ENCODE data around the gene PCDHGA8. TPM values are rescaled to one million over a fixed set of nuclear protein-coding genes. Genes with fewer than 3 reads are reported as not detected.
"Not testable (repeated sequence)": the region's sequence is repeated elsewhere in the genome, so short reads cannot be mapped to it uniquely, and the experiment has no call there.

PCDHGA8 gene
- total RNA-seq, 2 donors from 2014 or later, result 7.5 to 13.9 TPM

- Histone ChIP-seq H3K36me3 (no peaks in the 10 kb centered on the region), H3K27me3 (replicated peaks; ENCODE audit: insufficient read depth) (no peaks in the 10 kb centered on the region), H3K9me3 (peaks cover 93% of the 10 kb centered on the region), H3K4me3 (no peak overlapping the region), H3K27ac (no peak overlapping the region), H3K4me1 (ENCODE audit: control insufficient read depth in 1 of 2, low read depth in 2 of 2) (no peaks in the 10 kb centered on the region)
- ATAC-seq (ENCODE audit: insufficient number of reproducible peaks, low FRiP score, low read depth), result no peak
- TF ChIP-seq, protein P1, sequence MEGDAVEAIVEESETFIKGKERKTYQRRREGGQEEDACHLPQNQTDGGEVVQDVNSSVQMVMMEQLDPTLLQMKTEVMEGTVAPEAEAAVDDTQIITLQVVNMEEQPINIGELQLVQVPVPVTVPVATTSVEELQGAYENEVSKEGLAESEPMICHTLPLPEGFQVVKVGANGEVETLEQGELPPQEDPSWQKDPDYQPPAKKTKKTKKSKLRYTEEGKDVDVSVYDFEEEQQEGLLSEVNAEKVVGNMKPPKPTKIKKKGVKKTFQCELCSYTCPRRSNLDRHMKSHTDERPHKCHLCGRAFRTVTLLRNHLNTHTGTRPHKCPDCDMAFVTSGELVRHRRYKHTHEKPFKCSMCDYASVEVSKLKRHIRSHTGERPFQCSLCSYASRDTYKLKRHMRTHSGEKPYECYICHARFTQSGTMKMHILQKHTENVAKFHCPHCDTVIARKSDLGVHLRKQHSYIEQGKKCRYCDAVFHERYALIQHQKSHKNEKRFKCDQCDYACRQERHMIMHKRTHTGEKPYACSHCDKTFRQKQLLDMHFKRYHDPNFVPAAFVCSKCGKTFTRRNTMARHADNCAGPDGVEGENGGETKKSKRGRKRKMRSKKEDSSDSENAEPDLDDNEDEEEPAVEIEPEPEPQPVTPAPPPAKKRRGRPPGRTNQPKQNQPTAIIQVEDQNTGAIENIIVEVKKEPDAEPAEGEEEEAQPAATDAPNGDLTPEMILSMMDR (IDR thresholded peaks at IDR 0.05), result no peak
- DNase-seq (ENCODE audit: low spot score), result no peak
These were observed 17.8 kb upstream of the PCDHGA8 start for GRCh38 chr5:141374627-141375026.

DNA sequence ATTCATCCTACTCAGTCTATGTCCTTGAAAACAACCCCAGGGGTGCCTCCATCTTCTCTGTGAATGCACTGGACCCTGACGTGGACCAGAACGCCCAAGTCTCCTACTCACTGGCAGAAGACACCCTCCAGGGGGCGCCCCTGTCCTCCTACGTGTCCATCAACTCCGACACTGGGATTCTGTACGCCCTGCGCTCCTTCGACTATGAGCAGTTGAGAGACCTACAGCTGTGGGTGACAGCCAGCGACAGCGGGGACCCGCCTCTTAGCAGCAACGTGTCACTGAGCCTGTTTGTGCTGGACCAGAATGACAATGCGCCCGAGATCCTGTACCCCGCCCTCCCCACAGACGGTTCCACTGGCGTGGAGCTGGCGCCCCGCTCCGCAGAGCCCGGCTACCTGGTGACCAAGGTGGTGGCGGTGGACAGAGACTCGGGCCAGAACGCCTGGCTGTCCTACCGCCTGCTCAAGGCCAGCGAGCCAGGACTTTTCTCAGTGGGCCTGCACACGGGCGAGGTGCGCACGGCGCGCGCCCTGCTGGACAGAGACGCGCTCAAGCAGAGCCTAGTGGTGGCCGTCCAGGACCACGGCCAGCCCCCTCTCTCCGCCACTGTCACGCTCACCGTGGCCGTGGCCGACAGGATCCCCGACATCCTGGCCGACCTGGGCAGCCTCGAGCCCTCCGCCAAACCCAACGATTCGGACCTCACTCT, 16.8 kb upstream of the PCDHGA8 start:
- H3K9me3 ChIP-seq, result peaks cover 90% of the 10 kb centered on the region
- H3K36me3 ChIP-seq; H3K4me1 ChIP-seq (ENCODE audit: control insufficient read depth in 1 of 2, low read depth in 2 of 2); H3K4me3 ChIP-seq; H3K27me3 ChIP-seq (replicated peaks; ENCODE audit: insufficient read depth); ATAC-seq (ENCODE audit: insufficient number of reproducible peaks, low FRiP score, low read depth); H3K27ac ChIP-seq; DNase-seq (ENCODE audit: low spot score): not testable (repeated sequence)

DNA sequence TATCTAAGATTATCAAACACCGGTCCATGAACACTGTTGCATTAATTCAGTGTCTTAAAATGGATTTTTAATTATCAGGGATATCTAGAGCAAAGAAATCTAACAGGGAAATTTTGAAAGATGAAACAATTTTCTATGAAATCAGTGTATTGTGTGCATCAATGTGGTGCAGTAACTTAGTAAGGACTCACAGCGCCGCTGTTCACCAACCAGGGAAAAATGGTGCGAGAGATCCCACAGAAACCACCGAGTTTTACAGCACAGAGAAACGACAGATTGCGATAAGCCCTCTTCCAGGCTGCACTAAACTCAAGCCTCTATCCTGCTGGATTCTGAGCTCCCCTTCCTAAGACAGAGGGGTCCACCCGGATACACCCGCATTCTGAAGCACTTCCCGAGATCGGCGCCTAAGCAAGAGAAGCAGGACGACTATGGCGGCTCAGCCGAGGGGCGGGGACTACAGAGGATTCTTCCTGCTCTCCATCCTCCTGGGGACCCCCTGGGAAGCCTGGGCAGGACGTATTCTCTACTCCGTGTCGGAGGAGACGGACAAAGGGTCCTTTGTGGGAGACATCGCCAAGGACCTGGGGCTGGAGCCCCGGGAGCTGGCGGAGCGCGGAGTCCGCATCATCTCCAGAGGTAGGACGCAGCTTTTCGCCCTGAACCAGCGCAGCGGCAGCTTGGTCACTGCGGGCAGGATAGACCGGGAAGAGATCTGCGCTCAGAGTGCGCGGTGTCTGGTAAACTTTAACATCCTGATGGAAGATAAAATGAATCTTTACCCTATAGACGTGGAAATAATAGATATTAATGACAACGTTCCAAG, 9.8 kb upstream of the PCDHGA8 start, which contains the start of gene PCDHGA7:
Gene PCDHGA7, plus strand, starts transcription at position 274 of the 826 bp plus-strand sequence. Its CDS starts 158 bp downstream, at position 432.
- ATAC-seq (ENCODE audit: insufficient number of reproducible peaks, low FRiP score, low read depth), result no peak
- H3K4me3 ChIP-seq, result peak within 1 kb of the TSS; percentile 19
- peaks cover 95% of the 10 kb centered on the region for H3K9me3 ChIP-seq
- DNase-seq (ENCODE audit: low spot score), result no peak
- no peak within 1 kb of the TSS for H3K27ac ChIP-seq
- H3K27me3 ChIP-seq (replicated peaks; ENCODE audit: insufficient read depth), result no peaks in the 10 kb centered on the region
- no peaks in the 10 kb centered on the region for H3K36me3 ChIP-seq
- TF ChIP-seq, protein P1 (IDR thresholded peaks at IDR 0.05), result no peak
- no peaks in the 10 kb centered on the region for H3K4me1 ChIP-seq (ENCODE audit: control insufficient read depth in 1 of 2, low read depth in 2 of 2)

GRCh38 chr5:141383345-141383744, 9.1 kb upstream of the PCDHGA8 start:
- TF ChIP-seq, protein P1 (IDR thresholded peaks at IDR 0.05), result no peak
- DNase-seq (ENCODE audit: low spot score) (no peak), ATAC-seq (ENCODE audit: insufficient number of reproducible peaks, low FRiP score, low read depth) (no peak)
- Histone ChIP-seq H3K4me3 (peak overlapping the region; percentile 19), H3K4me1 (ENCODE audit: control insufficient read depth in 1 of 2, low read depth in 2 of 2) (no peaks in the 10 kb centered on the region), H3K27ac (no peak overlapping the region), H3K9me3 (peaks cover 90% of the 10 kb centered on the region), H3K27me3 (replicated peaks; ENCODE audit: insufficient read depth) (no peaks in the 10 kb centered on the region), H3K36me3 (no peaks in the 10 kb centered on the region)

- no peaks in the 10 kb centered on the region for H3K27me3 ChIP-seq (replicated peaks; ENCODE audit: insufficient read depth)
- TF ChIP-seq, protein P1 (IDR thresholded peaks at IDR 0.05), result no peak
- ATAC-seq (ENCODE audit: insufficient number of reproducible peaks, low FRiP score, low read depth), result no peak
- no peak overlapping the region for H3K27ac ChIP-seq
- no peaks in the 10 kb centered on the region for H3K4me1 ChIP-seq (ENCODE audit: control insufficient read depth in 1 of 2, low read depth in 2 of 2)
- no peak for DNase-seq (ENCODE audit: low spot score)
- no peaks in the 10 kb centered on the region for H3K36me3 ChIP-seq
- peaks cover 93% of the 10 kb centered on the region for H3K9me3 ChIP-seq
- H3K4me3 ChIP-seq, result peak overlapping the region; percentile 8
These were observed 7.8 kb upstream of the PCDHGA8 start for GRCh38 chr5:141384471-141385267.

DNA sequence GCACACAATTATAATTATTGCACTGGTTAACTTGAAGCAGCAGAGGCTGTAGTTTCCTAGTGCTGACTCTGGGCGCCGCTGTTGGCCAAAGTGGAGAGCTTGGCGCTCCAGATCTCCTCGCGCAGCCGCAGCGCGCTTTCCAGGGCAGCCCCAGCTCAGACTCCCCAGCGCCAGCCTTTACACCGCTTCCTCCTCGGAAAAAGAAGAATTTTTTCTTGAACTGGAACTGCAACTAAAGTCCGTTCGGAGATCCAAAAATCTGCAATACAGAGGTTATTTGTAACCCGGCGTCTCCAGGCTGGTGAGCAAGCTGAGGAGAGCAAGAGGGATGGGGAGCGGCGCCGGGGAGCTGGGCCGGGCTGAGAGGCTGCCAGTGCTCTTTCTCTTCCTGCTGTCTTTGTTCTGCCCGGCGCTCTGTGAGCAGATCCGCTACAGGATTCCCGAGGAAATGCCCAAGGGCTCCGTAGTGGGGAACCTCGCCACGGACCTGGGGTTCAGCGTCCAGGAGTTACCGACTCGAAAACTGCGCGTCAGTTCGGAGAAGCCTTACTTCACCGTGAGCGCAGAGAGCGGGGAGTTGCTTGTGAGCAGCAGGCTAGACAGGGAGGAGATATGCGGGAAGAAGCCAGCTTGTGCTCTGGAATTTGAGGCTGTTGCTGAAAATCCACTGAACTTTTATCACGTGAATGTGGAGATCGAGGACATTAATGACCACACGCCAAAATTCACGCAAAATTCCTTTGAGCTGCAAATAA, 4.7 kb upstream of the PCDHGA8 start, which contains the start of gene PCDHGB4:
Gene PCDHGB4, plus strand, starts transcription at position 142 of the 755 bp plus-strand sequence. Its CDS starts 187 bp downstream, at position 329.
- not testable (repeated sequence) for H3K36me3 ChIP-seq; H3K4me1 ChIP-seq (ENCODE audit: control insufficient read depth in 1 of 2, low read depth in 2 of 2); H3K27me3 ChIP-seq (replicated peaks; ENCODE audit: insufficient read depth); ATAC-seq (ENCODE audit: insufficient number of reproducible peaks, low FRiP score, low read depth); H3K27ac ChIP-seq; DNase-seq (ENCODE audit: low spot score)
- Histone ChIP-seq H3K9me3 (peaks cover 95% of the 10 kb centered on the region), H3K4me3 (peak within 1 kb of the TSS; percentile 37)
